Caki2 (cell line): ENCODE measurements around the gene TSSC4. TPM values are rescaled to one million over a fixed set of nuclear protein-coding genes. Genes with fewer than 3 reads are reported as not detected.

Experiments
- DNase-seq: peaks from one replicate; pipeline ENCODE4 v3.0.0-alpha.2; 2015; ENCODE audit warnings: low read depth
- in situ Hi-C: cut with HindIII; loops from 2 replicates; pipeline ENCODE4 v1.10.0; 2016; ENCODE audit warnings: low sequenced_read_pairs, low pct_unique_long_range_greater_than_20kb, mixed read lengths
- total RNA-seq: library from RNA; depleted of rRNA; stranded (reverse); fragments of >200 nt; shearing (Covaris generic); gene quantifications from 2 replicates; pipeline ENCODE4 v1.2.3, GENCODE V29; 2014; ENCODE audit warnings: low replicate concordance; rRNA removed

TSSC4 gene
- total RNA-seq, 1 experiment from 2014 or later = 107 TPM

DNA sequence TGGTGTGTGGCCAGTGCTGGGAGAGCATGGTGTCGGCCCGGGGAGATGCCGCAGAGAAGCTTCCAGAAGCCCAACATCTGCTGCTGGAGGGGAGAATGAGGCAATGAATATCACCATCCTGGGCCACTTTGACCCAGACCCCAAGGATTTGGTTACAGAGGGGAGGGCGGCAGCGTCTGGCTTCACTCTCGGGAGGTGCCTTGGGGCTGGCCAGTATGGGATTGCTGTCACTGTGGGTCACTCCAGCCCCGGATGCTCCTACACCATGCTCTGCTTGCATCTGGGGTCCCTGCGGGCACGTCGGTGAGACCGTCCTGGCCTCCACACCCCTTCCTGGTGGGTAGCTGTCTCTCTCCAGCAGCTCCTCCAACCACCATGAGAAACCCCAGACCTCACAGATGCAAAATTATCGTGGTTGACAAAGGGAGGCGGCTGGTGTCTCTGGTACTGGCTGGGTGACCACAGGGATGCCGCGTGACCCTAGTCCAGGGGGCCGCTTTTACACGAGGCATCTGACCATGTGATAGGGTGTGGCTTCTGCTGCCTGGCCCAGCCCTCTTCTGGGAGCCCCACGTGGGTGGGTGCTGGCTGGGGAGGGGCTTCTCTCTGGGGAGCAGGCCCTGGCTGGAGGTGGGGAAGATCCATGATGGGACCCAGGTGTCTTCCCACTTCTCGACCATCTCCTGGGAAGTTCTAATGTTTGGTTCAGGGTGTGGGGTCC, 49.9 kb downstream of the TSSC4 start:
- DNase-seq = no peak
- in situ Hi-C loops = no loop called here

DNA sequence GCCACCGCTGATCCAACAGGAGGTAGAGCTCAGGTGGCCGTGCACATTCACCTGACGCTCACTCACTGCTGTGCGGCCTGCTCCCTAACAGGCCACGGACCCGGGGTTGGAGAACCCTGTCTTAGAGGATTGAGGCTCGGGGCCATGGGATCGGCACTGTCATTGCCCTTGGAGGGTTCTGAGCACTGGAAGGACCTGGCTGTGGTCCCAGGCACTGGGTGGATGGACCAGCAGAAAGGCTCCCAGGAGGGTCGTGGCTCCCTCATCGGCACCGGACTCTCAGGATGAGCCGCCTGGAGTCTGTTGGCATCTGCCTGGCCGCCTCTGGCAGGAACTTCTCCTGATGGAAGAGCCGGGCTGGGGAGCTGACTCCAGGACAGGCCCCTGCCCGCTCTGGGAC, 50.8 kb downstream of the TSSC4 start:
- in situ Hi-C loops = no loop called here
- DNase-seq = no peak

DNA sequence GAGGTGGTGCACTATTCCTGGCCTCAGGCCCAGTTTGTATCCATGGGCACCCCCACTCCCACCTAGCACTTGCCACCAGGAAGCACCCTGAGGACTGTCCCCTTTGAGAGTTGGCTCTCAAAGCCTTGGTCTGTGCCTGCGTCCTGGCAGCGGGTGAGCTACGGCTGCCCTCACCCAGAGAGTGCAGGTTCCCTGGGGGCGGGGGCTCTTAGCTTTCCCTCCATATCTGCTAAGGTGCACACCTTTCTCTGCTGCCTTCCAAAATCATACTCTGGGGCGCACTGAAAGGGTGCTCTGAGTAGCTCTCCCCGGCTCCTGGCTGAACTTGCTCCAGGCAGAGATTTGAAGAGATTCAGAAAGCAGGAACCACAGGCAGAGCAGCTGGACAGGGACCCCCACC, 51.4 kb downstream of the TSSC4 start:
- in situ Hi-C loops = no loop called here
- no peak for DNase-seq

DNA sequence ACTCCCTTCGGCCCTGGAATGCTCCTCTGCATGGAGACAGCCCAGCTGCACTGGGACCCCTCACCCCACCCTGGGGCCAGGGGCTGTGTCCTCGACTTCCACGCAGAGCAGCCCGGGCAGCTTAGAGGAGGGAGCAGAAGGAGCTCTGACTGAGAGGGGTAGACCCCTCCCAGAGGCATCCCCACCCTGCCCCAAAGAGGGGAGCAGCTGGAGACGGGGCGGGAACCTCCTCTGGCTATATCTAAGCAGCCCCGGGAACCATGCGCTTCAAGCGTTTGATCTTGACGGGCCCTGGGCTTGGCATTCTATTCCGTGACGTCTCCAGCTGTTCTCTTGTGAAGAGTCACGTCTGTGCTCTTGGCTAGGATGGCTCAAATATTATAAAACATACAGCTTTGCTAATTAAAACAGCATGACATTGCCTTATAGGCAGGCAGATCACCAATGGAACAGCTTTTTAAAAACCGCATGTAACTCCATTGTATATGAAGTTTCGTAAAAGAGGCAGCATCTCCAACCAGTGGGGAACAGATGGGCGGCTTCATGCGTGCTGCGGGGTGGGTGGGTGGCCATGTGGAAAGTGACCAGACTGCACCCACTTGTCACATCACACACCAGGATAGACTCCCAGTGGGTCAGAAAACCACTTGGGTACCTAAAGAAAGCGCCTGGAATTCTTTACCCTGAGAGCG, 51.9 kb downstream of the TSSC4 start:
- in situ Hi-C loops = no loop called here
- DNase-seq = no peak

DNA sequence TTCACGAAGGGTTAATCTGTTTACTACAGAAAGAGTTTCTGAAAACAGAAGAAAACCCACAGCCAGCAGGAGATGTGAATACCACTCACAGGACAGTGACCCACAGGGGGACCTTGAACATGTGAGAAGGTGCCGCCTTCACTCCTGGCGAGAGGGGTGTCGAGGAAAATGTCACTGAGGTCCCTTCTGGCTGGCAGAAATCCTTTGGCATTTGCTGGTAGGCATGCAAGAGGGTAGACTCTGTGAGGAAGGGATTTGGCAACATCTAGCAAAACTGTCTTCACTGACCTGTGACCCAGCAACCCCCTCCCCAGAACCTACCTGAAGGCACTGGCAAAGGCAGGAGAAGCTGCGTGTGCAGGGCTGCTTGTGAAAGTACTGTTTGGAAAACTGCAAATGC, 52.9 kb downstream of the TSSC4 start:
- in situ Hi-C loops = no loop called here
- no peak for DNase-seq

Other genes with a start within 250 kb of the TSSC4 start
- not detected in 2 replicates for gene INS, start 239.5 kb upstream of the TSSC4 start, total RNA-seq
- gene TH, start 228.9 kb upstream of the TSSC4 start, total RNA-seq = not detected in 2 replicates
- gene ASCL2, start 130.2 kb upstream of the TSSC4 start, total RNA-seq = not detected in 2 replicates
- 0.68 TPM in 1 of 2 replicates, not detected in the other for gene C11orf21, start 98.8 kb upstream of the TSSC4 start, total RNA-seq
- gene TSPAN32, start 98.7 kb upstream of the TSSC4 start, total RNA-seq = not detected in 2 replicates
- 88.8 and 134 TPM in 2 replicates for gene CD81, start 23.4 kb upstream of the TSSC4 start, total RNA-seq
- not detected in 2 replicates for gene TRPM5, start 43.8 kb downstream of the TSSC4 start, total RNA-seq
- 3.9 TPM in 1 of 2 replicates, not detected in the other for gene KCNQ1, start 44.3 kb downstream of the TSSC4 start, total RNA-seq